Activated naive CD8-positive, alpha-beta T cell treated with anti-CD3 and anti-CD28 coated beads, Interleukin-2, amount 10 ng/mL, durations not matched to agents 7 days and 5 days (primary cell): Measurements from ENCODE around the gene HOXC6. TPM values are rescaled to one million over a fixed set of nuclear protein-coding genes. Genes with fewer than 3 reads are reported as not detected.
"Not testable (repeated sequence)": the region's sequence is repeated elsewhere in the genome, so short reads cannot be mapped to it uniquely, and the experiment has no call there.

Source experiments
- ATAC-seq: fragments of 150-1000 bp; cut with Tn5 transposase; one replicate; pipeline ENCODE4 v1.10.0; 2021; ENCODE audit warnings: low read depth, moderate library complexity
- POLR2A ChIA-PET: fragments of 350-600 bp; sonication (Branson Sonifier 250); formaldehyde crosslinking; loops from one replicate; lab custom pipeline; 2021; ENCODE audit warnings: antibody characterized with exemption; lab: Charles Lee
- DNase-seq: peaks from one replicate; pipeline ENCODE4 v3.0.0; 2021
- H3K27ac Mint-ChIP-seq: one replicate; pipeline ENCODE4 v1.8.0; 2022; ENCODE audit warnings: mild to moderate bottlenecking, mixed read lengths
- H3K27me3 Mint-ChIP-seq: one replicate; pipeline ENCODE4 v1.8.0; 2022; ENCODE audit warnings: mild to moderate bottlenecking, moderate library complexity, mixed read lengths
- H3K36me3 Mint-ChIP-seq: one replicate; pipeline ENCODE4 v1.8.0; 2021; ENCODE audit warnings: mild to moderate bottlenecking, mixed read lengths
- H3K4me1 Mint-ChIP-seq: one replicate; pipeline ENCODE4 v1.8.0; 2021; ENCODE audit warnings: mixed read lengths
- H3K4me3 Mint-ChIP-seq: one replicate; pipeline ENCODE4 v1.8.0; 2022; ENCODE audit warnings: mild to moderate bottlenecking, moderate library complexity, mixed read lengths
- H3K9me3 Mint-ChIP-seq: one replicate; pipeline ENCODE4 v1.8.0; 2021; ENCODE audit warnings: mixed read lengths
- total RNA-seq, 2 experiments: library from RNA; stranded (reverse); gene quantifications; one replicate each; pipeline ENCODE4 v1.2.3, GENCODE V29; 2021

Gene HOXC6
- total RNA-seq, 2 experiments from 2014 or later = not detected

GRCh38 chr12:54037360-54038283 is 9.4 kb downstream of the HOXC6 start:
- Mint-ChIP-seq H3K9me3 (no peaks in the 10 kb centered on the region), H3K4me3 (no peak overlapping the region), H3K36me3 (no peaks in the 10 kb centered on the region), H3K27ac (no peak overlapping the region), H3K4me1 (peaks cover 9% of the 10 kb centered on the region), H3K27me3 (peaks cover 91% of the 10 kb centered on the region)
- no peak for ATAC-seq
- DNase-seq = no peak
- POLR2A ChIA-PET = no interaction called here

GRCh38 chr12:54038284-54038870 is 10.1 kb downstream of the HOXC6 start:
- POLR2A ChIA-PET = no interaction called here
- Mint-ChIP-seq H3K27ac (no peak overlapping the region), H3K4me1 (peaks cover 8% of the 10 kb centered on the region), H3K36me3 (no peaks in the 10 kb centered on the region), H3K27me3 (peaks cover 91% of the 10 kb centered on the region), H3K4me3 (no peak overlapping the region), H3K9me3 (no peaks in the 10 kb centered on the region)
- no peak for DNase-seq
- ATAC-seq = no peak

DNA sequence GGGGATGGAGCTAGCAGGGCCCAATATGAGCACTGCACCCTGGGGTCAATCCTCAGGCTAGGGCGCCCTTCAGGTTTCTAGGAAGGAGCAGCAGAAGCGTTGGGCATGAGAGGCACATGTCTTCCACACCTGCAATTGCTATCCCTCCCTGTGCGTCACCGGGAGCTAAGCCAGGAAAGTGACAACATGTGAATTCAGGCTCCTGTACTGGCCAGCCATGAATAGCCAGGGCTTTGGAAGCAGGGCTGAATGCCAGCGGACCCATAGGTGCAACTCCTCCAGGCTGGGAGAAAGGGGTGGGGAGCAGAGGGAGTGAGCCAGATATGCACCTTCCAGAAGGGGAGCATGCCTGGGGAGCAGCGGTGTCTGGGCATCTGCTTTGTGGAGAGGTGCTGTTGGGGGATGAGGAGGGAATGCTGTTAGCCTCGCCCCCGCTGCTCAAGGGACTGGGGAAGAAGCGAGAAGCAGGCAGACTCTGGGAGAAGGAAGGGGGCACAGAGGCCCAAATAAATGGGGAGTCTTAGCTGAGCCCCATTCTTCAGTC is 10.7 kb downstream of the HOXC6 start:
- no peak for ATAC-seq
- Mint-ChIP-seq H3K27me3 (peaks cover 94% of the 10 kb centered on the region), H3K4me1 (peaks cover 12% of the 10 kb centered on the region), H3K9me3 (no peaks in the 10 kb centered on the region), H3K27ac (no peak overlapping the region), H3K4me3 (no peak overlapping the region), H3K36me3 (no peaks in the 10 kb centered on the region)
- POLR2A ChIA-PET = interaction anchor here (0.6 kb wide), 1 partner anchor 398 kb away, joined by 3 read pairs; no protein-coding TSS in a partner anchor
- DNase-seq = no peak

DNA sequence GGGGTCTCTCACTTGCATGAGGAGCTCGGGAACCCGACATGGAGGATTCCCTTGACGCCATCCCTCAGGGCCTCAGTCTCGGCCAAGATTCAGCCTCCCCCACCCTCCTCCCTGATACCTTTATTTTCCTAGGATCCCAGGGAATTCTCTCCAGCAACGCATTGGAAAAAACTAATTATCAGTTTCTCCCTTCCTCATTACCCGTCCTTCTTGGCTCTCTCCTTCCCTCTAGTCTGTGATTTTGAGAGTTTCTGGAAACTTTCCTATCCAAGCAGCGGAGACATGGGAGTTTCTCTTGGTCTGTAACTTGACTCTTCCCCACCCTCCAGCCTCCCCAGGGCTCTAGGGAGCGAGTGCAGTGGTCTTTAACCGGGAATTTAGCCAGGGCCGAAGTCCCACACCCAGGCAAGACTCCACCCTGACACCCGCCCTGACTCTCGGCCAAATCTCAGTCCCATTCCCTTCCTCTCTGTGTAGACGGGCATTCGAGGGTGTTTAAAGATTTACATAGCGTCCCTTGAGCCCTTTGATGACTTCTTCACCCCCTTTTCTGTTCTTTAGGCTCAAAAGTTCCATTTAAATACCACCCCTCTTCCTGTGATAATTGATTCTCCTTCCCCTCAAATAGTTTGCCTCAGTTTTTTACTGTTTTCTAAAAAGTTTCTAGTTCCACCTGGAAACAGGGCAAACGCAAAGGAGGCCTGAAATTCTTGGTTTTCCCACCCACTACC is 11.3 kb downstream of the HOXC6 start:
- H3K36me3 Mint-ChIP-seq = no peaks in the 10 kb centered on the region
- no peaks in the 10 kb centered on the region for H3K9me3 Mint-ChIP-seq
- POLR2A ChIA-PET = interaction anchor here (0.6 kb wide), 1 partner anchor 397 kb away, joined by 3 read pairs; no protein-coding TSS in a partner anchor
- ATAC-seq (no peak), DNase-seq (no peak)
- no peak overlapping the region for H3K4me3 Mint-ChIP-seq
- peaks cover 14% of the 10 kb centered on the region for H3K4me1 Mint-ChIP-seq
- H3K27ac Mint-ChIP-seq = no peak overlapping the region
- peaks cover 95% of the 10 kb centered on the region for H3K27me3 Mint-ChIP-seq

- Mint-ChIP-seq H3K36me3 (no peaks in the 10 kb centered on the region), H3K9me3 (no peaks in the 10 kb centered on the region), H3K4me3 (no peak overlapping the region), H3K27ac (no peak overlapping the region), H3K4me1 (peaks cover 13% of the 10 kb centered on the region), H3K27me3 (peaks cover 95% of the 10 kb centered on the region)
- POLR2A ChIA-PET = no interaction called here
- ATAC-seq (no peak), DNase-seq (no peak)
Measured at GRCh38 chr12:54040148-54040494, 11.9 kb downstream of the HOXC6 start.

GRCh38 chr12:54040648-54041047 is 12.4 kb downstream of the HOXC6 start:
- Mint-ChIP-seq H3K4me1 (peaks cover 13% of the 10 kb centered on the region), H3K36me3 (no peaks in the 10 kb centered on the region), H3K9me3 (no peaks in the 10 kb centered on the region), H3K27me3 (peaks cover 95% of the 10 kb centered on the region), H3K4me3 (no peak overlapping the region), H3K27ac (no peak overlapping the region)
- POLR2A ChIA-PET = no interaction called here
- no peak for DNase-seq
- ATAC-seq = no peak

DNA sequence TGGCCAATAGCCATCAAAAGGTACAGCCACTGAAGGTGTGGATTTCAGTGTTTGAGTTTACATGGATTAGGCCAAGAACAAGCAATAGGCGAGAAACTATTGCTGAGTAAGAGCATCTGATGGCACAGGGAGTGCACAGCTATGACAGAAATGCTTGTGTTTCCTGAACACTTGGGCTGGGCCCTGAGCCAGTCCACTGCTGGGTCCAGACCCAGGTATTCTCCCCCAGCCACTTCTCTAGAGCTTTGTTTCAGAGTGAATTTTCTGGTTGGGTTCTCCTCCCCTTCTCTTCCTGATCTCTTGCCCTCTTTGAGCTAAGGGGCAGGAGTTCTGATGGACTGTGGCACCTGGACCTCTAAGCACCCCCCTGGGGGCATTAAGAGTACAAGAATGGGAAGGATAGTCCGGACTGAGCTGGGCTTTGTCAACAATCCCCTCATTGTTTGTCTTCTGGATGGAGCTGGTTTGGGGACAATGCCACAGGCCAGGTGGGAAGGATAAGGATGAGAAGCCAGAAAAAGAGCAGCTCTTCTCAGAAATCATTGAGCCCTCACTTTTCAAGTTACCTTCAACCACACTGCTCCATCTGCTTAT is 13.0 kb downstream of the HOXC6 start:
- H3K4me3 Mint-ChIP-seq = no peak overlapping the region
- peaks cover 95% of the 10 kb centered on the region for H3K27me3 Mint-ChIP-seq
- H3K9me3 Mint-ChIP-seq = no peaks in the 10 kb centered on the region
- POLR2A ChIA-PET = no interaction called here
- H3K36me3 Mint-ChIP-seq = no peaks in the 10 kb centered on the region
- DNase-seq = no peak
- H3K27ac Mint-ChIP-seq = no peak overlapping the region
- peaks cover 13% of the 10 kb centered on the region for H3K4me1 Mint-ChIP-seq
- ATAC-seq = no peak

DNA sequence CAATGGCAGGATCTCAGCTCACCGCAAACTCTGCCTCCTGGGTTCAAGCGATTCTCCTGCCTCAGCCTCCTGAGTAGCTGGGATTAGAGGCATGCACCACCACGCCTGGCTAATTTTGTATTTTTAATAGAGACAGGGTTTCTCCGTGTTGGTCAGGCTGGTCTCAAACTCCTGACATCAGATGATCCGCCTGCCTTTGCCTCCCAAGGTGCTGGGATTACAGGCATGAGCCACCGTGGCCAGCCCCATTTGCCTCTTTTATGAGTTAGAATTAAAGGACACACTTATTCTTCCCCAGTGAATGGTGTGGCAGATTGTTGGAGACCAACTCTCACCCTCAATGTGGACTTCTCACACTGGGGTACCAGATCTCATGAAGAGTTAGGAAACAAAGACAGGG is 13.8 kb downstream of the HOXC6 start:
- H3K27ac Mint-ChIP-seq, DNase-seq, ATAC-seq, H3K36me3 Mint-ChIP-seq, H3K4me3 Mint-ChIP-seq, POLR2A ChIA-PET, H3K9me3 Mint-ChIP-seq: not testable (repeated sequence)
- peaks cover 95% of the 10 kb centered on the region for H3K27me3 Mint-ChIP-seq
- peaks cover 14% of the 10 kb centered on the region for H3K4me1 Mint-ChIP-seq

DNA sequence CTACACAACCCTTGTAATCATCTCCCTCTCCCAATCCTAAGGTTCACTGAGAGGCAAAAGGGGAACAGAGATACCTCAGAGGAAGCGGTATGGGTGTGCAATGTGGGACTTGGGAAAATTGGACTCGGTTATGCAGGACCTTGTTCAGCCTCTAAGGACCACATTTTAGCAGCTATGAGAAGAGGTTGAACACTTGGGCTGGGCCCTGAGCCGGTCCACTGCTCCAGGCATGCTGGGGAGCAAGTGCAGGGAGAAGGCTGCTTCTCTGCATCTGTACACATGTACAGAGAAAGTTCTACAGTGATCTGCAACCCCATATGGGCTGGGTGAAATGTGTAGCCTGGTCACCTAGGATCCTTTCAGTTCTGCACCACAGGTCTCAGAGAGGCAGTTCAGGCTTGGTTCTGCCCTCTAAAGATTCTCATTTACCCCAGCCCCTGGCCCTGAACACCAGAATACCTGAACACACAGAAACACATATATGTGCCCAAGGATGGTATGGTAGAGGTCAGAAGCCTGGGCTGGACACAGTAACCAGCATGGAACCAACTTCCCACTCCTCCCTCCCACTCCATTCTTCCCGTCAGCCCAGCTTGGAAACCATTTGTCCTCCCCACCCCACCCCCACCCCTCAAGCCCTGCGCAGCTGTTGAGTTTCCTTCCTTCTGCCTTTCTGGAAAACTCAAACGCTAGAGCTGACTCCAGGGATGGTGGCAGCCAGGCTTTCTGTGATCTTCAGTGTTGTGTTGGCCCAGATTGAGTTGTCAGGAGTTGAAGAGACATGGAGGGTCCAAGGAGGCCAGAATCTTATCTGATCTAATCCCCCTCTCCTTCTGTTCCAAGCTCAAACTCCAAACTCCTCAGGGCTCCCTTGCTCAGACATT is 15.0 kb downstream of the HOXC6 start:
- H3K27me3 Mint-ChIP-seq = peaks cover 95% of the 10 kb centered on the region
- no peak overlapping the region for H3K4me3 Mint-ChIP-seq
- POLR2A ChIA-PET = interaction anchor here (0.7 kb wide), 1 partner anchor 11 kb away, joined by 5 read pairs; no protein-coding TSS in a partner anchor
- ATAC-seq = no peak
- no peak for DNase-seq
- H3K4me1 Mint-ChIP-seq = peaks cover 14% of the 10 kb centered on the region
- H3K27ac Mint-ChIP-seq = peak overlapping the region; percentile 14
- peaks cover under 1% of the 10 kb centered on the region for H3K36me3 Mint-ChIP-seq
- H3K9me3 Mint-ChIP-seq = no peaks in the 10 kb centered on the region

DNA sequence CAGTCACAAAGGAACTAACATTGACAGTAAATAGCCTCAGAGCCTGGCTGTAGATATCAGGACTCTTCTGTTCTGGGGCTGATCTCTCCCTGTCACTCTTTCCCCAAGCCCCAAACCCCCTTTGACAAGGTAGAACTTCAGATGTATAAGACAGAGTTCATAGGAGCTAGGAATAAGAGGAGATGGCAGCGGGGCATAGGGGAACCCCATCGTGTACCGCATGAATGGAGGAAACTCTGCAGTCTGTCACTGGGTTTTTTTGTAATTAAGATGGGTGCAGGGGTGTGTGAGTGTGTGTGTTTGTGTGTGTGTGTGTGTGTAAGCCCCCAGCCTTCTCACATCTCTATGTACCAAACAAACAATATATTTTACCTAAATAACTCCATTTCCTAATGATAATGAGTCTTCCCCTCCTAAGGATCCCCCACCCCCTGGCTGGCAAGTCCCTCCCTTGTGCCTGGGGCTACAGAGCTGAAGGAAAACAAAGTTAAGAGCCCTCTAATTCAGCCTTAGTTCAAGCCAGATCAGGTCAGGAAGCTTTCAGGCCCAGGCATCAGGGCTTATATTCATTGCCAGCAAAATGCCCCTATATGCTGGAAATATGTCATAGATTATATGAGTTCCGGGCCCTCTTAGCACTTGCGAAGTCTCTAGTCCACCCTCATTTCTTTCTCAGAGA is 16.3 kb downstream of the HOXC6 start:
- Mint-ChIP-seq H3K36me3 (peaks cover 3% of the 10 kb centered on the region), H3K27ac (no peak overlapping the region), H3K27me3 (peaks cover 96% of the 10 kb centered on the region), H3K9me3 (no peaks in the 10 kb centered on the region), H3K4me3 (no peak overlapping the region), H3K4me1 (peaks cover 16% of the 10 kb centered on the region)
- POLR2A ChIA-PET = no interaction called here
- ATAC-seq (peak; percentile 22), DNase-seq (no peak)

- Mint-ChIP-seq H3K27me3 (peaks cover 97% of the 10 kb centered on the region), H3K27ac (no peak overlapping the region), H3K4me1 (peaks cover 22% of the 10 kb centered on the region), H3K9me3 (no peaks in the 10 kb centered on the region), H3K4me3 (no peak overlapping the region), H3K36me3 (peaks cover 3% of the 10 kb centered on the region)
- no peak for ATAC-seq
- DNase-seq = no peak
- POLR2A ChIA-PET = no interaction called here
Measured at GRCh38 chr12:54045401-54045800, 17.2 kb downstream of the HOXC6 start.
